Rectal smooth muscle tissue (tissue), 1 donor: ENCODE results near the gene MIER1.
"Not testable (repeated sequence)": the region's sequence is repeated elsewhere in the genome, so short reads cannot be mapped to it uniquely, and the experiment has no call there.

ENCODE experiments used
- H3K27ac ChIP-seq: one replicate; pipeline ENCODE4 v1.7.0; 2013; ENCODE audit warnings: low read depth, low read length, inconsistent platforms
- H3K27me3 ChIP-seq: one replicate; pipeline ENCODE4 v1.7.0; 2013; ENCODE audit warnings: low read length; ENCODE audit not compliant: control insufficient read depth, insufficient read depth
- H3K36me3 ChIP-seq: one replicate; pipeline ENCODE4 v1.7.0; 2013; ENCODE audit warnings: low read length; ENCODE audit not compliant: control insufficient read depth, insufficient read depth
- H3K4me1 ChIP-seq: one replicate; pipeline ENCODE4 v1.7.0; 2013; ENCODE audit warnings: low read length; ENCODE audit not compliant: control insufficient read depth, insufficient read depth
- H3K4me3 ChIP-seq: one replicate; pipeline ENCODE4 v1.7.0; 2013; ENCODE audit warnings: low read length
- H3K9ac ChIP-seq: one replicate; pipeline ENCODE4 v1.7.0; 2013; ENCODE audit warnings: low read length

Gene MIER1

DNA sequence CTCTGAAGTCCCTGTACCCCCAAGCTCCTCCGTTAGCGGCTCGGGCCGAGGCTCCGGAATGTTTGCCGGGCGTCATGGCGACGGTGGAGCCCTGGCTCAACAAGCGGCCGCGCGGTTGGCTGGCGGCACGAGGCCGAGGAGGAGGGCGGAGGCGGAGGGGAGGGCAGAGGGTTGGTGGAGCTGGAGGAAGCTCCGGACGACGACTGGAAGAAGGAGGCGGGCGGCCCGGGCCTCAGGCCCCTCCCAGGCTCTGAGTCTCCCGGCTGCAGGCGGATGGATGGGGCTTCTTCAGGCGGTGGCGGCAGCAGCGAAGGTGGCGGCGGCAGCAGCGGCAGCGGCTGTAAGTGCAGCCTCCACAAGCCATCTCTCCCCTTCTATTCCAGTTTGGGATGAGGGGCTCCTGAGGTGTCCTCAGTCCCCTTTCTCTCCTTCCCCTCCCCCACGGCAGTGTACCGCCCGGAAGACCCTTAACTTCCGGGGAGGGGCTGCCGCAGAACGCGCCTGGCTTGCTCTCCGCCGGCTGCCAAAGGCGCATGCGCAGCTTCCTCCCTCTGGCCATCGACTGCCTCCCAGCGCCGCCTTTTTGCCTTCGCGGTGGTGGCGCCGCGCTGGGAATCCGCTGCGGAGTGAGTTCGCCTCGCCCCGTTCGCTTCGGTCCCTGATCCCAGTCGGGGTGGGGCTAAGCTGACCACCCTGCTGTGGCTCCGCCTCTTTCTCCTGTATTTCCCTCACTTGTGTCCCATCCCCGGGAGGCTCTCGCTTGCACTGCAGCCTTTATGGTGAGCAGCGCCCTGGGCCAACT is at the start of gene MIER1, which contains the start of gene DNAI4:
TSS of gene MIER1 (plus strand) at position 235 of the 802 bp plus-strand sequence. CDS start at position 274, 39 bp downstream.
TSS of gene DNAI4 (minus strand) at position 101 of the 802 bp plus-strand sequence. CDS start at position 76, 25 bp downstream.
- Histone ChIP-seq H3K9ac (peak within 1 kb of the TSS; percentile 91), H3K27ac (peak within 1 kb of the TSS; percentile 80), H3K36me3 (no peaks in the 10 kb centered on the region), H3K4me3 (peak within 1 kb of the TSS; percentile 96), H3K4me1 (peaks cover 12% of the 10 kb centered on the region), H3K27me3 (no peaks in the 10 kb centered on the region)

DNA sequence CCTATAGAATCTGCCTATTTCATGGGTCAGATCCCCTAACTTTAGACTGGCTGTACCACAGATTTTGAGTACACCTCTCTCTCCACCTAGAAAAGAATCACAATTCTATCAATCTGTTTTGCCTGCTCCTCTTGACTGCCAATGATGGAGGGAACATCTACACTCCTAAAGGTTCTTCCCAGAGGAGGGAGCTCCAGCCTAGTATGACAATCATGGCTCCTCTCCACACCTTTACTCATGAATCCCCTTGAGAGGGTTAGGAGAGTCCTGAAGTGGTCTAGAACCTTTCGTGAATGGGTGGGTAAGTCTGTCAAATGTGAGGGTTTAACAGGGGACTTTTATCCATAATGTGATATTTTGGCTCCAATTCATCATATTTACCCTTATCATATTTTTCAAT is 48.1 kb upstream of the MIER1 start:
- no peak overlapping the region for H3K27ac ChIP-seq
- no peaks in the 10 kb centered on the region for H3K4me1 ChIP-seq
- H3K27me3 ChIP-seq, result no peaks in the 10 kb centered on the region
- H3K4me3 ChIP-seq, result no peak overlapping the region
- H3K9ac ChIP-seq, result no peak overlapping the region
- H3K36me3 ChIP-seq, result no peaks in the 10 kb centered on the region

DNA sequence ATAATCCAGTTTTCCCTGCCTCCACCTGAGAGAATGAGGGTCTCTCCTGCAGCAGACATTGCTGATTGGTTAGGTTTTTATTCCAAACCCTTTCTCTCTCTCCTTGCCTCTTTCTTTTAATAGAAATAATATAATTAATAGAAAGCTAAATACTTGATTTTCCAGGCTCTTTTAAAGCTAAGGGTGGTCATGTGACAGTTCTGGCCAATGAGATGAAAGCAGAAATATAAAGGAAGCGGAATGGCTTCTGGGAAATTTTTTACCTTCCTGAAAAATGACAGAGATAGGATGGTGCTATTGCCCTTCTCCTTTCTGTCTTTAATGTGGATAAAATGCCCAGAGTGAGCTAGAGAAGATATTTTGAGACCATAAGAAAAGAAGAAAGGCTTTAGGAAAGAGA is 35.8 kb upstream of the MIER1 start:
- H3K9ac ChIP-seq, result no peak overlapping the region
- H3K27me3 ChIP-seq, result no peaks in the 10 kb centered on the region
- no peak overlapping the region for H3K4me3 ChIP-seq
- H3K36me3 ChIP-seq, result no peaks in the 10 kb centered on the region
- H3K27ac ChIP-seq, result no peak overlapping the region
- H3K4me1 ChIP-seq, result no peaks in the 10 kb centered on the region

- H3K4me3 ChIP-seq, result no peak overlapping the region
- H3K4me1 ChIP-seq, result no peaks in the 10 kb centered on the region
- no peak overlapping the region for H3K9ac ChIP-seq
- no peaks in the 10 kb centered on the region for H3K27me3 ChIP-seq
- no peak overlapping the region for H3K27ac ChIP-seq
- H3K36me3 ChIP-seq, result no peaks in the 10 kb centered on the region
Observed at GRCh38 chr1:66890621-66891020, 34.2 kb upstream of the MIER1 start.

GRCh38 chr1:66893712-66894111 is 31.1 kb upstream of the MIER1 start:
- no peak overlapping the region for H3K4me3 ChIP-seq
- no peak overlapping the region for H3K9ac ChIP-seq
- H3K27me3 ChIP-seq, result no peaks in the 10 kb centered on the region
- no peaks in the 10 kb centered on the region for H3K4me1 ChIP-seq
- H3K27ac ChIP-seq, result no peak overlapping the region
- H3K36me3 ChIP-seq, result no peaks in the 10 kb centered on the region

- not testable (repeated sequence) for H3K27ac ChIP-seq, H3K27me3 ChIP-seq, H3K4me1 ChIP-seq, H3K4me3 ChIP-seq, H3K36me3 ChIP-seq, H3K9ac ChIP-seq
Observed at GRCh38 chr1:66915203-66915602, 9.6 kb upstream of the MIER1 start.

DNA sequence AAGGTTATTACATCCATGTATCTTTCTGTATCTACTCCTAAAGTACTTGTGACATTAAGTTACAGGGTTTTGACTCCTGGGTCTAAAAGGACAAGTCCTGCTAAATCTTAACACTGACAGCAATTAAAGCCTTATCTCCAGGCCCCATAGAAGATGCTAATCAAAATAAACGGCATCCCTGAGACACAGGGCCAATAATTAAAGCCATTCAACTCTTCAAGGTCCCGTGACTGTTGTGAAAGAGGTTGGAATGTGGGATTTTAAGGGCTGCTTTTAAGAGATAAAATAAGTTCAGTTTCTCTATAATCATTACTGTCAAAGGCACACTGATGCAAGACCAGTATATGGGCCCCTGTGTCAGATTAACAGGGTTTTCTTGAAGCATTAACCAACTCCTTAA is 8.5 kb upstream of the MIER1 start:
- H3K9ac ChIP-seq, result no peak overlapping the region
- no peak overlapping the region for H3K4me3 ChIP-seq
- no peaks in the 10 kb centered on the region for H3K27me3 ChIP-seq
- H3K27ac ChIP-seq, result no peak overlapping the region
- no peaks in the 10 kb centered on the region for H3K4me1 ChIP-seq
- H3K36me3 ChIP-seq, result no peaks in the 10 kb centered on the region

- Histone ChIP-seq H3K27me3 (no peaks in the 10 kb centered on the region), H3K36me3 (no peaks in the 10 kb centered on the region), H3K27ac (no peak overlapping the region), H3K9ac (no peak overlapping the region), H3K4me1 (no peaks in the 10 kb centered on the region), H3K4me3 (no peak overlapping the region)
Observed at GRCh38 chr1:66917476-66917875, 7.3 kb upstream of the MIER1 start.

DNA sequence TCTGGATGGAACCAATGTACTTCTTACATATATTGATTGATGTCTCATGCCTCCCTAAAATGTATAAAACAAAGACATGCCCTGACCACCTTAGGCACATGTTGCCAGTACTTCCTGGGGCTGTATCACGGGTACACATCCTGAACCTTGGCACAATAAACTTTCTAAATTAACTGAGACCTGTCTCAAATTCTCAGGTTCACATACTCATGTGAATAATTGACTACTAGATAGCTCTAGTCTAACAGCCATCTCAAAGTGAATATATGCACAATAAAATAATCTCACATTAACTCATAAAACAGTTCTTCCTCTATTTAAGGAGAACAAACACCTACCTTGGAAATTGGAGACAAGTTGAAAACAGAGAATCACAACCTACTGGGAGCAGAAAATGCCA is 5.7 kb upstream of the MIER1 start:
- no peak overlapping the region for H3K9ac ChIP-seq
- no peaks in the 10 kb centered on the region for H3K4me1 ChIP-seq

DNA sequence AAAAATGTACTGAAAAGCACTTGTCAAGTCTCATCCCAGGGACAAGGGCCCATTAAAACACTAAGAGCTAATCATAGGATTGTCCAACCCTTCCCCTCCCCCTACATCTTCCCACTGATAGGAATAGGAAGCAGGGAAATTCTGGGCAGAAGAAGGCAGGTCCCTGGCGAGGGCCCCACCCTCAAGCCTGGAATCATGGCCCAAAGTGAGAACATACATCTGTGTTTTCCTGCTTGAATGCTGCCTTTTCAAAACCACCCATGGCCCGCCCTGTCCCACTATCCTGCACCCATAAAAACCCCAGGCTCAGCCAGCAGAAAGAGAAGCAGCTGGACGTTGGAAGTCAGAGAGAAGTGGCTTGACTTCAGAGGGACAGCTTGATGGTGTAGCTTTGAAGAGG is 5.0 kb upstream of the MIER1 start:
- Histone ChIP-seq H3K27ac (no peak overlapping the region), H3K27me3 (no peaks in the 10 kb centered on the region), H3K36me3 (no peaks in the 10 kb centered on the region), H3K4me3 (no peak overlapping the region), H3K9ac (no peak overlapping the region), H3K4me1 (no peaks in the 10 kb centered on the region)

More for the DNA sequence above, 5.7 kb upstream of the MIER1 start:
- H3K36me3 ChIP-seq, result no peaks in the 10 kb centered on the region
- no peak overlapping the region for H3K4me3 ChIP-seq
- H3K27me3 ChIP-seq, result no peaks in the 10 kb centered on the region
- H3K27ac ChIP-seq, result no peak overlapping the region

DNA sequence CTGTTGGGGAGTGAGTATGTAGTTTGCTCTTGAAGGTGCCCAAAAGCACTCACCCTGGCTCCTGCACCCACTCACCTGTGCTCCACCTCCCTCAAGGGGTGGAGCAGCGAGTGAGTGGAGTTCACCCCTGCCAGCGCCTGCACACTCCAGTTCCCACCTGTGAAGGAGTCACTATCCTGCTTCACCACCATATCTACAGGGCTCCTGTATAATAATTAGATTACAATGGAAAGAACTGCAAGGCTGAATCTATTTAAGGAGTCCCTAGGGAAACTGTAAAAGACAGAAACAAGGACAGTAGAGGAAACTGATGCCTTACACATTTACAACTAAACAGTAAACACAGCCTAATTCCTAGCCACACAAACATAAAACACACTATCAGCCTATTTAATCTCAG is 4.2 kb upstream of the MIER1 start:
- no peak overlapping the region for H3K4me3 ChIP-seq
- no peak overlapping the region for H3K27ac ChIP-seq
- no peaks in the 10 kb centered on the region for H3K27me3 ChIP-seq
- H3K4me1 ChIP-seq, result peaks cover under 1% of the 10 kb centered on the region
- no peaks in the 10 kb centered on the region for H3K36me3 ChIP-seq
- no peak overlapping the region for H3K9ac ChIP-seq

DNA sequence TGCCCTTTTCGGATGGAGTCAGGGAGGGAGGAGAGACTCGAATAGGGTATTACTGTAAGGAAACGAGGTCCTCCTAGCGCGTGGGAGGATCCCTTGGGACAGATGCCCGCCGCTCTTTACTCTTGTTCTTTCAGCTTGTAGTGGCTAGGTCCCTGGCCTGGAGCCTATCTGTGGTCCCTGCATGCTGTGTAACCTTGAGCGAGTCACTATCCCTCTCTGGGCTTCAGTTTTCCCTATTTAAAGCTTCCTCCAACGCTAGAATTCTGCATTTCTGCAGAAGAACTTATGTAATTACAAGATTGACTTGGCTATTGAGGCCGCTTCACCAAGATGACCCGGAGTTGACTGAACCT is 744 bp downstream of the MIER1 start:
- Histone ChIP-seq H3K4me1 (peaks cover 12% of the 10 kb centered on the region), H3K27me3 (no peaks in the 10 kb centered on the region), H3K4me3 (peak overlapping the region; percentile 95), H3K27ac (peak overlapping the region; percentile 80), H3K9ac (peak overlapping the region; percentile 70), H3K36me3 (no peaks in the 10 kb centered on the region)

GRCh38 chr1:66925944-66926343 is 1.2 kb downstream of the MIER1 start:
- H3K4me3 ChIP-seq, result peak overlapping the region; percentile 95
- peaks cover 12% of the 10 kb centered on the region for H3K4me1 ChIP-seq
- peak overlapping the region; percentile 80 for H3K27ac ChIP-seq
- H3K36me3 ChIP-seq, result no peaks in the 10 kb centered on the region
- no peaks in the 10 kb centered on the region for H3K27me3 ChIP-seq
- H3K9ac ChIP-seq, result peak overlapping the region; percentile 70
